Central memory CD4-positive, alpha-beta T cell (primary cell): ENCODE results near the gene CDKN2AIP.
"Not testable (repeated sequence)": the region's sequence is repeated elsewhere in the genome, so short reads cannot be mapped to it uniquely, and the experiment has no call there.

Experiments
- DNase-seq: peaks from one replicate; pipeline ENCODE4 v3.0.0; 2022

Gene CDKN2AIP

GRCh38 chr4:183449193-183449882 lies 4.9 kb downstream of the CDKN2AIP start:
- DNase-seq: no peak

- DNase-seq: no peak
Measured at GRCh38 chr4:183450108-183450507, 5.7 kb downstream of the CDKN2AIP start.

- DNase-seq: peak; percentile 12
Measured at GRCh38 chr4:183455431-183456195, 11.2 kb downstream of the CDKN2AIP start.

- DNase-seq: no peak
Measured at GRCh38 chr4:183458005-183458404, 13.6 kb downstream of the CDKN2AIP start.

GRCh38 chr4:183463903-183464619 lies 19.6 kb downstream of the CDKN2AIP start:
- not testable (repeated sequence) for DNase-seq

- DNase-seq: not testable (repeated sequence)
Measured at GRCh38 chr4:183465879-183466278, 21.4 kb downstream of the CDKN2AIP start.

- DNase-seq: no peak
Measured at GRCh38 chr4:183467246-183467645, 22.8 kb downstream of the CDKN2AIP start.

GRCh38 chr4:183468210-183469095 lies 24.0 kb downstream of the CDKN2AIP start:
- no peak for DNase-seq

GRCh38 chr4:183469285-183469684 lies 24.8 kb downstream of the CDKN2AIP start:
- DNase-seq: no peak

- DNase-seq: no peak
Measured at GRCh38 chr4:183469936-183470335, 25.5 kb downstream of the CDKN2AIP start.

- DNase-seq: no peak
Measured at GRCh38 chr4:183470821-183471220, 26.4 kb downstream of the CDKN2AIP start.

- peak; percentile 63 for DNase-seq
Measured at GRCh38 chr4:183471946-183472708, 27.7 kb downstream of the CDKN2AIP start.

GRCh38 chr4:183478123-183478522 lies 33.7 kb downstream of the CDKN2AIP start:
- no peak for DNase-seq

- no peak for DNase-seq
Measured at GRCh38 chr4:183478926-183479325, 34.5 kb downstream of the CDKN2AIP start.

GRCh38 chr4:183482515-183483095 lies 38.2 kb downstream of the CDKN2AIP start:
- DNase-seq: not testable (repeated sequence)

- no peak for DNase-seq
Measured at GRCh38 chr4:183483997-183484396, 39.6 kb downstream of the CDKN2AIP start.

- no peak for DNase-seq
Measured at GRCh38 chr4:183485411-183486160, 41.1 kb downstream of the CDKN2AIP start.

GRCh38 chr4:183492791-183493222 lies 48.4 kb downstream of the CDKN2AIP start:
- no peak for DNase-seq

GRCh38 chr4:183493246-183493645 lies 48.8 kb downstream of the CDKN2AIP start:
- DNase-seq: no peak

- no peak for DNase-seq
Measured at GRCh38 chr4:183495184-183495583, 50.7 kb downstream of the CDKN2AIP start.
